SK-N-MC (cell line): ENCODE results near the gene RTN4RL1.

Experiments
- EZH2 ChIP-seq: fragments of 200-600 bp; sonication (generic); IDR thresholded peaks from one replicate; pipeline ENCODE4 v1.6.1; 2017; ENCODE audit warnings: antibody characterized with exemption
- POLR2AphosphoS5 ChIP-seq: IDR thresholded peaks from 2 replicates; pipeline ENCODE4 v1.6.1; 2012; ENCODE audit warnings: mild to moderate bottlenecking, low read depth, low read length, borderline replicate concordance

DNA sequence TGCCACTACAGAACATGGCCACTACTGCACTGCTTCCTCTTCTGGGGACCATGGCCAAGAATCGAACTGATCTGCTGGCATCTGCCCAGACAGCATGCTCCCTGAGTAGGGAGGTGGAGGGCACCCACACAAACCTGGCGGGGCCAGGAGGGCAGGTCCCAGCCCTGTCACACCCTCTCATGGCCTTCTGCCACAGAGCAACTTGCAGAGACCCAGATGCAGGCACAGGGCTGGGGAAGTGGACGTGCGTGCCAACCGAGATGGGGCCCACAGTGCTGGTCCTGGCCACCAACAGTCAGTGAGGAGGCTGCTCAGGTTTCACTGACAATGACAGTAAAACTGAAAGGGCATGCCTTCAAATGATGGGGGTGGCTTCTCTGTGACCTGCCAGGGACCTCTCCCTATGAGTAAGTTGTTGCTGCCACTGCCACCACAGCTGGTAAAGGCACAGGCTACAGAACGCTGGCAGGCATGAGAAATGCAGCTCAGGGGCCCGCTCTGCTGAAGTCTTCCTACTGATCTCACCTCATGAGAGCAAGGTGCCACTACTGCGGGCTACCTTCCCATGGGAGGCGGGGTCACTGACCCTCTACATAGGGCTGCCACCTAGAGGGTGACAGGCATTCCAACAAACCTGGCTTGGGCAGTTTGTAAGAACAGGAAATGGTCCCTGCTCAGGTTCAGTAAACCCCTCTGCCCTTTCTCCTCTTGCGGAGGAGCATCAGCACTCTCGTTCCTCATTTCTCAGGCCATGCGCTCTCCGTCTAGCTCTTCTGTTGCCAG lies 45.3 kb upstream of the RTN4RL1 start:
- TF ChIP-seq EZH2 (no peak), POLR2AphosphoS5 (no peak)
